Adipose tissue (tissue), 3 donors: ENCODE results near the gene TRIM47. TPM values are rescaled to one million over a fixed set of nuclear protein-coding genes. Genes with fewer than 3 reads are reported as not detected.

Experiments used
- H3K27ac ChIP-seq: one replicate; pipeline ENCODE4 v1.5.1; 2013; ENCODE audit warnings: low read depth, low read length
- WGBS, 3 donors: extraction: QIAGEN DNeasy Blood & Tissue Kit; methylation state at CpG; one replicate each; pipeline ENCODE4 v1.1.7; 2013; 5-methylcytosine and 5-hydroxymethylcytosine counted together
- polyA plus RNA-seq, 3 donors: library from polyadenylated mRNA; stranded (reverse); fragments of 200-250 nt; gene quantifications; one replicate each; pipeline ENCODE4 v1.2.3, GENCODE V29; 2013
- donor health status: healthy with polysubstance abuse.
- donor health status: Bipolar disorder and iron deficiency.
- donor health status: healthy.

Gene TRIM47
- polyA plus RNA-seq, 3 donors: 12.7 to 32.6 (median 28.6) TPM

- H3K27ac ChIP-seq: peak overlapping the region; percentile 2
- WGBS, 3 donors: 65 to 76% (median 67%) methylated on average over 14 of the region's 14 CpGs
Observed at GRCh38 chr17:75826561-75827307, 51.6 kb downstream of the TRIM47 start.

- WGBS, 3 donors: 87 to 97% (median 94%) methylated on average over 11 to 12 of the region's 12 CpGs
- H3K27ac ChIP-seq: no peak overlapping the region
Observed at GRCh38 chr17:75825748-75826370, 52.5 kb downstream of the TRIM47 start.

GRCh38 chr17:75825149-75825552 is 53.2 kb downstream of the TRIM47 start:
- H3K27ac ChIP-seq: no peak overlapping the region
- 81 to 89% (median 87%) methylated on average over 8 to 13 of the region's 13 CpGs for WGBS, 3 donors

GRCh38 chr17:75824666-75825065 is 53.7 kb downstream of the TRIM47 start:
- H3K27ac ChIP-seq: no peak overlapping the region

More at GRCh38 chr17:75824666-75825065, 53.7 kb downstream of the TRIM47 start:
- 36 to 54% (median 49%) methylated on average over 2 of the region's 2 CpGs for WGBS, 3 donors

Other genes with a start within 250 kb of the TRIM47 start
- gene SMIM5, start 245.1 kb downstream of the TRIM47 start, polyA plus RNA-seq: 1 to 10 TPM in 2 of 3 donors, under 1 TPM in 1; 0.67 to 1.5 (median 1.4) TPM
- 10 to 100 TPM; 11.1 to 18.6 (median 17.5) TPM for gene RECQL5, start 211.4 kb downstream of the TRIM47 start, polyA plus RNA-seq
- gene SAP30BP, start 211.2 kb downstream of the TRIM47 start, polyA plus RNA-seq: 10 to 100 TPM; 41.9 to 83.0 (median 77.7) TPM
- 10 to 100 TPM in 2 of 3 donors, 1 to 10 TPM in 1; 8.0 to 18.9 (median 13.7) TPM for gene ITGB4, start 157.1 kb downstream of the TRIM47 start, polyA plus RNA-seq
- gene GALK1, start 113.4 kb downstream of the TRIM47 start, polyA plus RNA-seq: 10 to 100 TPM; 28.9 to 32.0 (median 29.0) TPM
- gene UNK, start 93.8 kb downstream of the TRIM47 start, polyA plus RNA-seq: 10 to 100 TPM in 2 of 3 donors, 1 to 10 TPM in 1; 9.7 to 15.0 (median 13.9) TPM
- 10 to 100 TPM in 2 of 3 donors, 1 to 10 TPM in 1; 6.3 to 13.5 (median 10.1) TPM for gene UNC13D, start 34.2 kb downstream of the TRIM47 start, polyA plus RNA-seq
- gene WBP2, start 23.2 kb downstream of the TRIM47 start, polyA plus RNA-seq: 100 to 1,000 TPM in 2 of 3 donors, 10 to 100 TPM in 1; 85.0 to 162 (median 107) TPM
- 10 to 100 TPM; 11.1 to 15.3 (median 11.7) TPM for gene TRIM65, start 18.4 kb upstream of the TRIM47 start, polyA plus RNA-seq
- 10 to 100 TPM; 43.1 to 74.8 (median 48.1) TPM for gene MRPL38, start 26.3 kb upstream of the TRIM47 start, polyA plus RNA-seq
- gene FBF1, start 62.5 kb upstream of the TRIM47 start, polyA plus RNA-seq: 1 to 10 TPM; 2.5 to 5.5 (median 3.8) TPM
- 10 to 100 TPM; 17.7 to 61.9 (median 19.8) TPM for gene ACOX1, start 100.6 kb upstream of the TRIM47 start, polyA plus RNA-seq
- gene TEN1, start 100.7 kb upstream of the TRIM47 start, polyA plus RNA-seq: 10 to 100 TPM; 25.2 to 42.6 (median 39.5) TPM
- 10 to 100 TPM in 2 of 3 donors, 1 to 10 TPM in 1; 5.4 to 13.7 (median 13.0) TPM for gene CDK3, start 122.3 kb upstream of the TRIM47 start, polyA plus RNA-seq
- 1 to 10 TPM in 1 of 3 donors, under 1 TPM in 2; 0.34 to 1.2 (median 0.59) TPM for gene EVPL, start 148.7 kb upstream of the TRIM47 start, polyA plus RNA-seq
- 10 to 100 TPM; 44.1 to 68.6 (median 49.5) TPM for gene SRP68, start 193.9 kb upstream of the TRIM47 start, polyA plus RNA-seq
- under 1 TPM; 0.21 to 0.25 (median 0.22) TPM for gene GALR2, start 196.2 kb upstream of the TRIM47 start, polyA plus RNA-seq
- gene ZACN, start 200.6 kb upstream of the TRIM47 start, polyA plus RNA-seq: 1 to 10 TPM; 1.3 to 3.2 (median 1.8) TPM
- gene EXOC7, start 225.2 kb upstream of the TRIM47 start, polyA plus RNA-seq: 10 to 100 TPM; 30.1 to 54.3 (median 52.2) TPM